ENCODE data around the gene UBE2A.

UBE2A gene

DNA sequence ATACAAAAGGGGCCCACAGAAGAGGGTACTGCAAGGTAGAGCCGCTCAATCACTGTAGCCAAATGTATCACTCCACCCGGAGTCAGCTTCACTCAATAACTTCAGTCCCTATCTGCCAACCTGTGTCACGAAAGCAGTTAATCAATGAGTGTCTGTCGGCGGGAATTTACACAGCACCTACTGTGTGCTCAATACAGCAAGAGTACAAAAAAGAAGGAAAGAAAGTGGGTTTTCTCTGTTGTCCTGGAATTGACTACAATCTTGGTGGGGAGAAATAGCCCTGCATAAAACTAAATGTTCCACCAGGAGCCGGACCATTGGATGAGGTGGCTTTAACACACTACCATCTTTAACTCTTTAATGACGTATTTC is 32.6 kb downstream of the UBE2A start:
- DNase-seq (ENCODE audit: low spot score) = no peak

DNA sequence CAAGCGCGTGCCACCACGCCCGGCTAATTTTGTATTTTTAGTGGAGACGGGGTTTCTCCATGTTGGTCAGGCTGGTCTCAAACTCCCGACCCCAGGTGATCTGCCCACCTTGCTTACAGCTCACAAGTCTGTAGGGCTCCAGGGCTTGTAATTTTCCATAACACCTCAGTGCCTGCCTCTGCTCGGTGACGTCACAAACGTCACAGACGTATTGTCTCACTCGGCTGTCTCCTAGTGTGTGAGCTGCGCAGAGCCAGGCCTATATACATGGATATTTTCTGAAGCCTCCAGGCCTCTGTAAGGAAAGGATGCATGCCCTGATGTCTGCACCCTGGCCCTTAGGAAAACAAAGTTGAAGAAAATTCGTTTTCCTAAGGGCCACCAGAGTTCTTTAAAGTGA is 40.4 kb downstream of the UBE2A start:
- no peak for DNase-seq (ENCODE audit: low spot score)

DNA sequence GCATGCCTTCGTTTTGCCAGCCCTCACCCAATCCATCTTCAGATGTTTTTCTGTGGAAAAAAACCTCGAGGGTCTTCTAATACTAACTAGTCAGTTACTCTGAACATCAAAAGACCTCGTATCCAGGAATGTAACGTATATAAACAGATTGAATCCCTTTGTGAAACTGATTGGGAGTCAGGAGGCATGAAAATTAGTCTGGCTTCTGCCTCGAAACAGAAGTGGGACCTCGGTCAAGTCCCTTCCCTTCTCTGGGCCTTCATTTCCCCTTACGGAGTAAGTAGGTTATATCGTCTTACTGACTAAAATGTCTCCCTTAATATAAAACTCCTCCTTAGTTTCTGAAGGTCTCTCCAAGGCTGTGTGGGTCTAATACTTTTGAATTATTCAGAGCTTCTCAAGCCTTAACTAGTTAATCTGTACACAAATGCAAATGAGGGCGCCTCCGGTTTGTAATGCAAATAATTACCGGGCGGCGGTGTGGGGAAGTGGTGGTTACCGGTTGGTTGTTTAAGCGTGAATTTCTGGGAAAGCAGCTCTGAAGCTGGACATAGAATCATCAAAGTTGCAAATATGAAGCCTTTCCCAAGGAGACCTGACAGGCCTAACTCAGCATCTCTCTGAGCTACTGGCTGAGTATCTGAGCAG is 43.3 kb downstream of the UBE2A start:
- no peak for DNase-seq (ENCODE audit: low spot score)

DNA sequence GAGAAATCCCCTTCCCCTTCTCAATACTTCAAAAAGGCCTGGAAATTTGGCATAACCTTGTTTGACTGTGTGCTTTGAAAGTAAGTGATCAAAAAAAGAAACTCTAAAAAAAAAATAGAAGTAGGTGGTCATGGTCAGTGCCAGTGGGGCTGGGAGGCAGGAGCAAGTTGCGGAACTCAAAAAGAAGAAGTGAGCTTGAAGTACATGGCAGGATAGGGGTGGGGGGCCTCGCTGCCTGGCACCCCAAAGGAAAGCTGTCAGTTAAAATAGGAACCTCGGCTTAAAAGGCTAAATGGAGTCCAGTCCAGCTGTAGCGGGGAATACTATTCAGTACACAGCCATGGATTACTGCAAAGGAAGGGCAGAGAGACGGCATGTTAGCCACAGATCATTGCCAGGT is 44.1 kb downstream of the UBE2A start:
- DNase-seq (ENCODE audit: low spot score) = no peak

DNA sequence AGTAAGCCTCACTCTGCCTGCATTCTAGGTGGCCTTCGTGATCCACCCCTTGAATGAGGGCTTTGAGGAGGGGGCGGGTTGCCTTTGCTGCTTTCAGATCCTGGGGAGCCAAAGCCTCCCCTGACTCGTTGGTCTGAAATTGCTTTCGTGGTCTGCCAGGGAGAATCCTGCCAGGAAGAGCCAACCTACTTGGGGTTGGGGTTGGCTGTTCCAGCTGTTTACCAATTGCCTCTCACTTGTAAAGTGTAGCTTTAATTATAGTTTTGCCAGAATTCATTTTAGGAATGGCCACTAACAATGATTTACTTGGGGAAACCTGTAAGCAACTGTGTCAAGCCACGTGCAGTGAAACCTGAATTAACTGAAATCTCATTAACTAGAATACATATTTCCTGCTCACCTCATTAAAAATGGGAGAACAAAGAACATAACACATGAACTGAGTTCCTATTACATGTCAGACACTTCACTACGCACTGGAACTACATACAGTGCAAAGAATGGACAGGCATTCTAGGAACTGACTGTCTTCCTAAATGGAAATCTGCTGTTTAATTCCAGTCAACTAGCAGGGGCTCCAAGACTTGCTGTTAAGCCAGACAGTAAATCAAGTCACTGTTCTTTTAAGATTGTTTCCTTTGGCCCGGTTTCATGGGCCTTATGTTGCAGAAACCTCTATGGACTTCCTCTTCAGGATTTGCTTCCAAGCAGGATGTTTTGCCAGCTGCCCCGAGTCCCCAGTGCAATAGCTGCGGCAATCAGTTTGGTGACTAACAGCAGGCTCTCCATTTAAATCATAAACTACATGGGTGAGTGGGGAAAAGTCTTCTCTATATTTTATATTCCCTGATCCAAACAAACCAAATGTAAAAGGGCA is 48.2 kb downstream of the UBE2A start:
- peak; percentile 24 for DNase-seq (ENCODE audit: low spot score)

DNA sequence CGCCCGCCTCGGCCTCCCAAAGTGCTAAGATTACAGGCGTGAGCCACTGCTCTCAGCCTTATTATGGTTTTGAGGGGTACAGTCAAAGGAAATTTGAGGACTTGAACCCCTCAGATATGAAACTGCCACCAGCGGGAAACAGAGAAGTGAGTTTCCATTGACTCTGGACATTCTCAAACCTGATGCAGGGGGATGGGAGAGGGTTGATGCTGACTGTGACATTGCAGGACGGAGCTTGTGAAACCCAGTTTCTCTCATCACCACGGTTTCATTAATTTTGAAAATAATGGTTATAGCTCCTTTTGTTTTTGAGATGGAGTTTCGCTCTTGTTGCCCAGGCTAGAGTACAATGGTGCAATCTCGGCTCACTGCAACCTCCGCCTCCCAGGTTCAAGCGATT is 50.1 kb downstream of the UBE2A start:
- no peak for DNase-seq (ENCODE audit: low spot score)

DNA sequence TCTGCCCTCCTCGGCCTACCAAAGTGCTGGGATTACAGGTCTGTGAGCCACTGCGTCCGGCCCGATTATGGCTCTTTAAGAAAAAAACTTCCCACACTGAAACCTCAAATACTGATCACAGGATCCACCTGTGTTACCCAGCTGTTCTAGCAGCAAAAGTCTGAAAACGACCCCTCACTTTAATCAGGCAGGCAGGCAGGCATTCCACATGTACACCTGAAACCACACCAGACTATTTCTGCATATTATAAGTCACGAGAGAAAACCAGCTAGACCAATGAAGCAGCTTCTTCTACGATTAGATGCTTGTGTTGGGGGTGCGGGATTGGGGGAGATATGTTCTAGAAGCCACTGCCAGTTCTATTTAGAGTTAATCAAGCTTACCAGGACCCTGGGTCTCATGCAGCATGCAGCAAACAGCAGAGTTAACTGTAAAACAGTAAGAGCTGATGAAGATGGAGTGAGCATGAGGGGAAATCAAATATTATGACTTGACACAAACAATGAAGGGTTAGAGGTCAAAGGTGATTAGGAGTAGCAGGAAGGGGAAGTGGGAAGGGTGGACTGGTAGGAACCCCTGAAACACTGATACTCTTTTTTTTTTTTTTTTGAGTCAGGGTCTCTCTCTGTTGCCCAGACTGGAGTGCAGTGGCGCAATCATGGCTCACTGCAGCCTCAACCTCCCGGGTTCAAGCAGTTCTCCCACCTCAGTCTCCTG is 50.7 kb downstream of the UBE2A start:
- no peak for DNase-seq (ENCODE audit: low spot score)

DNA sequence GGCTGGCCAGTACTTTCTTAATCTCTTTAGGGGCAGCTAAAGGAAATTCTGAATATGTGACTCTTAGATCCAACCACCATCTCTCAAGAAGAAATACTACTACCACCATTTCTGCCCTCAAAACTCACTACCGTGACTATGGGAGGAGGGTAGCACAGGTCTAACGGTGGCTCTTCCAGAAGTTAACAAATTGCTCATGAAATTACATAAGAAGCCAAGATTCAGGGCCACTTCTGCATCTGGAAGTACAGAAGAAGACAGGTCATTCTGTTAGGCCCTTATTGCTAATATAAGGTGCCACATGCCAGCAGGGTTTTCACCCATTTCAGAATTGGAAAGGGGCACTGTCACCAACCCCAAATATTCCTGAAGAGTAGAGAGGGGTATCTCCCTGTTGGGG is 51.5 kb downstream of the UBE2A start:
- DNase-seq (ENCODE audit: low spot score) = no peak

Measured in AG20443 (cell line).